Activated CD8-positive, alpha-beta T cell treated with anti-CD3 and anti-CD28 coated beads for 36 hours (primary cell): Measurements from ENCODE around the gene KLHL41. TPM values are rescaled to one million over a fixed set of nuclear protein-coding genes. Genes with fewer than 3 reads are reported as not detected.

ENCODE experiments used
- ATAC-seq: fragments of 200-7000 bp; cut with Tn5 transposase; one replicate; pipeline ENCODE4 v1.10.0; 2021; ENCODE audit warnings: mild to moderate bottlenecking, moderate library complexity
- CTCF ChIA-PET: fragments of 350-600 bp; sonication (Branson Sonifier 250); formaldehyde crosslinking; loops from one replicate; lab custom pipeline; 2021; ENCODE audit warnings: antibody characterized with exemption; lab: Charles Lee
- POLR2A ChIA-PET: fragments of 350-600 bp; sonication (Branson Sonifier 250); formaldehyde crosslinking; loops from one replicate; lab custom pipeline; 2021; ENCODE audit warnings: antibody characterized with exemption; lab: Charles Lee
- DNase-seq: peaks from one replicate; pipeline ENCODE4 v3.0.0-alpha.2; 2020
- H3K27ac Mint-ChIP-seq: one replicate; pipeline ENCODE4 v1.8.0; 2021; ENCODE audit warnings: mild to moderate bottlenecking, mixed read lengths
- H3K27me3 Mint-ChIP-seq: one replicate; pipeline ENCODE4 v1.8.0; 2021; ENCODE audit warnings: mixed read lengths
- H3K36me3 Mint-ChIP-seq: one replicate; pipeline ENCODE4 v1.8.0; 2021; ENCODE audit warnings: low read depth, mixed read lengths
- H3K4me1 Mint-ChIP-seq: one replicate; pipeline ENCODE4 v1.8.0; 2021; ENCODE audit warnings: low read depth, mixed read lengths
- H3K4me3 Mint-ChIP-seq: one replicate; pipeline ENCODE4 v1.8.0; 2021; ENCODE audit warnings: mild to moderate bottlenecking, moderate library complexity, mixed read lengths
- H3K9me3 Mint-ChIP-seq: one replicate; pipeline ENCODE4 v1.8.0; 2021; ENCODE audit warnings: mixed read lengths
- intact Hi-C: fragments of 100-400 bp; cut with micrococcal nuclease; formaldehyde crosslinking; loops from one replicate; pipeline ENCODE4 v1.10.0; 2022
- total RNA-seq, 2 experiments: library from RNA; stranded (reverse); gene quantifications; one replicate each; pipeline ENCODE4 v1.2.3, GENCODE V29; 2021
- TF ChIP-seq, protein P1 (sequence below): fragments of 200-600 bp; IDR thresholded peaks from one replicate; pipeline ENCODE4 v1.8.0; 2022; ENCODE audit warnings: antibody characterized with exemption, mild to moderate bottlenecking

Gene KLHL41
- total RNA-seq, 2 experiments from 2014 or later, result 0.34 TPM; not detected in 1

GRCh38 chr2:169486487-169486886 is 23.0 kb upstream of the KLHL41 start:
- DNase-seq (no peak), ATAC-seq (no peak)
- TF ChIP-seq, protein P1, sequence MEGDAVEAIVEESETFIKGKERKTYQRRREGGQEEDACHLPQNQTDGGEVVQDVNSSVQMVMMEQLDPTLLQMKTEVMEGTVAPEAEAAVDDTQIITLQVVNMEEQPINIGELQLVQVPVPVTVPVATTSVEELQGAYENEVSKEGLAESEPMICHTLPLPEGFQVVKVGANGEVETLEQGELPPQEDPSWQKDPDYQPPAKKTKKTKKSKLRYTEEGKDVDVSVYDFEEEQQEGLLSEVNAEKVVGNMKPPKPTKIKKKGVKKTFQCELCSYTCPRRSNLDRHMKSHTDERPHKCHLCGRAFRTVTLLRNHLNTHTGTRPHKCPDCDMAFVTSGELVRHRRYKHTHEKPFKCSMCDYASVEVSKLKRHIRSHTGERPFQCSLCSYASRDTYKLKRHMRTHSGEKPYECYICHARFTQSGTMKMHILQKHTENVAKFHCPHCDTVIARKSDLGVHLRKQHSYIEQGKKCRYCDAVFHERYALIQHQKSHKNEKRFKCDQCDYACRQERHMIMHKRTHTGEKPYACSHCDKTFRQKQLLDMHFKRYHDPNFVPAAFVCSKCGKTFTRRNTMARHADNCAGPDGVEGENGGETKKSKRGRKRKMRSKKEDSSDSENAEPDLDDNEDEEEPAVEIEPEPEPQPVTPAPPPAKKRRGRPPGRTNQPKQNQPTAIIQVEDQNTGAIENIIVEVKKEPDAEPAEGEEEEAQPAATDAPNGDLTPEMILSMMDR, result no peak
- no peaks in the 10 kb centered on the region for H3K4me1 Mint-ChIP-seq
- H3K36me3 Mint-ChIP-seq, result peaks cover 6% of the 10 kb centered on the region
- no peaks in the 10 kb centered on the region for H3K9me3 Mint-ChIP-seq
- H3K27me3 Mint-ChIP-seq, result no peaks in the 10 kb centered on the region
- ChIA-PET POLR2A (no interaction called here), CTCF (interaction anchor here (2.5 kb wide), 1 partner anchor 15 kb away, joined by 7 read pairs; no protein-coding TSS in a partner anchor)
- intact Hi-C loops, result no loop called here
- no peak overlapping the region for H3K4me3 Mint-ChIP-seq
- no peak overlapping the region for H3K27ac Mint-ChIP-seq

- intact Hi-C loops, result no loop called here
- Mint-ChIP-seq H3K27ac (no peak overlapping the region), H3K4me1 (no peaks in the 10 kb centered on the region), H3K4me3 (no peak overlapping the region), H3K27me3 (no peaks in the 10 kb centered on the region), H3K9me3 (no peaks in the 10 kb centered on the region), H3K36me3 (peaks cover 3% of the 10 kb centered on the region)
- ChIA-PET POLR2A (interaction anchor here (0.7 kb wide), 1 partner anchor 9 kb away, joined by 4 read pairs; no protein-coding TSS in a partner anchor), CTCF (interaction anchor here (1.1 to 1.3 kb wide), 2 partner anchors 10 to 11 kb away, joined by 3 to 6 read pairs; partner anchors contain the start of gene BBS5)
- TF ChIP-seq, protein P1, result no peak
- no peak for DNase-seq
- ATAC-seq, result no peak
These were observed 18.7 kb upstream of the KLHL41 start for GRCh38 chr2:169490834-169491233.

GRCh38 chr2:169491378-169491777 is 18.1 kb upstream of the KLHL41 start:
- H3K4me3 Mint-ChIP-seq, result no peak overlapping the region
- CTCF ChIA-PET, result interaction anchor here (1.3 kb wide), 1 partner anchor 10 kb away, joined by 3 read pairs; no protein-coding TSS in a partner anchor
- H3K4me1 Mint-ChIP-seq, result no peaks in the 10 kb centered on the region
- DNase-seq (no peak), ATAC-seq (no peak)
- POLR2A ChIA-PET, result no interaction called here
- TF ChIP-seq, protein P1, result no peak
- no peak overlapping the region for H3K27ac Mint-ChIP-seq
- H3K27me3 Mint-ChIP-seq, result no peaks in the 10 kb centered on the region
- H3K36me3 Mint-ChIP-seq, result peaks cover 3% of the 10 kb centered on the region
- H3K9me3 Mint-ChIP-seq, result no peaks in the 10 kb centered on the region
- intact Hi-C loops, result no loop called here

- intact Hi-C loops, result no loop called here
- no peak for ATAC-seq
- Mint-ChIP-seq H3K4me1 (no peaks in the 10 kb centered on the region), H3K9me3 (no peaks in the 10 kb centered on the region), H3K4me3 (no peak overlapping the region), H3K27me3 (no peaks in the 10 kb centered on the region), H3K27ac (no peak overlapping the region), H3K36me3 (peaks cover 3% of the 10 kb centered on the region)
- DNase-seq, result no peak
- TF ChIP-seq, protein P1, result no peak
- CTCF ChIA-PET, result interaction anchor here (0.9 to 1.0 kb wide), 2 partner anchors 9 to 35 kb away, joined by 3 to 4 read pairs; no protein-coding TSS in a partner anchor
- POLR2A ChIA-PET, result no interaction called here
These were observed 16.1 kb upstream of the KLHL41 start for GRCh38 chr2:169493360-169493759.

DNA sequence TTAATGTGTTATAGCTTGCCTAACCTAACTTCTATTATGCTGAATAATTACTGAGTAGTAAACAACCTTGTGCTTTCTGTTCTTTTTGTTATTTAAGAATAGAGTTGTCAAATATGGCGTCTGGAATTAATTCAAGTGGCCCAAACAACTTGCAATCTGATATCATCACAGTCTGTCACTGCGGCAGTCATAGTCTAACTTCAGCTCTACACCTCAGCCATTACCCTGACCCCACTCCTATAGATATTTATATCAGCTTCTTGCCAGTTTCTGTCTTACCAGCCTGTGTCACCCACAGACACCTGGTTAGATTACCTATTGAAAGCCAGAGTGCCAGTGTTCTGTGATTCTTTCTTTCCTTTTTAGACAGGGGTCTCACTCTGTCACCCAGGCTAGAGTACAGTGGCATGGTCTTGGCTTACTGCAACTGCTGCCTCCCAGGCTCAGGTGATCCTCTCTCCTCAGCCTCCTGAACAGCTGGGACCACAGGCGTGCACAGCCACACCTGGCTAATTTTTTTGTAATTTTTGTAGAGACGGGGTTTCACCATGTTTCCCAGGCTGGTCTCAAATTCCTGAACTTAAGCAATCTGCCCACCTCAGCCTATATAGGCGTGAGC is 14.1 kb upstream of the KLHL41 start:
- H3K36me3 Mint-ChIP-seq, result peaks cover 3% of the 10 kb centered on the region
- no peak for ATAC-seq
- no peaks in the 10 kb centered on the region for H3K9me3 Mint-ChIP-seq
- H3K4me3 Mint-ChIP-seq, result no peak overlapping the region
- CTCF ChIA-PET, result no interaction called here
- intact Hi-C loops, result no loop called here
- no peaks in the 10 kb centered on the region for H3K4me1 Mint-ChIP-seq
- POLR2A ChIA-PET, result no interaction called here
- H3K27ac Mint-ChIP-seq, result no peak overlapping the region
- H3K27me3 Mint-ChIP-seq, result no peaks in the 10 kb centered on the region
- TF ChIP-seq, protein P1, result no peak
- DNase-seq, result no peak
